Ammon's horn (tissue), 1 donor: ENCODE results near the gene TFCP2.

ENCODE experiments used
- DNase-seq: peaks from one replicate; pipeline ENCODE4 v3.0.0-alpha.2; 2016; ENCODE audit warnings: low spot score

The TFCP2 gene

GRCh38 chr12:51196547-51196946 is 23.6 kb upstream of the TFCP2 start:
- no peak for DNase-seq

GRCh38 chr12:51195841-51196240 is 22.9 kb upstream of the TFCP2 start:
- DNase-seq: no peak

- no peak for DNase-seq
Observed at GRCh38 chr12:51192284-51192671, 19.3 kb upstream of the TFCP2 start.

GRCh38 chr12:51191516-51192283 is 18.8 kb upstream of the TFCP2 start:
- no peak for DNase-seq

- no peak for DNase-seq
Observed at GRCh38 chr12:51190820-51191219, 17.9 kb upstream of the TFCP2 start.

GRCh38 chr12:51189790-51190355 is 16.9 kb upstream of the TFCP2 start:
- DNase-seq: no peak

GRCh38 chr12:51188359-51189051 is 15.6 kb upstream of the TFCP2 start:
- DNase-seq: no peak

GRCh38 chr12:51187370-51187987 is 14.5 kb upstream of the TFCP2 start:
- DNase-seq: no peak

GRCh38 chr12:51186465-51187085 is 13.6 kb upstream of the TFCP2 start:
- DNase-seq: no peak

- no peak for DNase-seq
Observed at GRCh38 chr12:51185171-51185717, 12.3 kb upstream of the TFCP2 start.

GRCh38 chr12:51183816-51184215 is 10.9 kb upstream of the TFCP2 start:
- DNase-seq: no peak

- no peak for DNase-seq
Observed at GRCh38 chr12:51183349-51183748, 10.4 kb upstream of the TFCP2 start.

- no peak for DNase-seq
Observed at GRCh38 chr12:51181558-51181957, 8.6 kb upstream of the TFCP2 start.

GRCh38 chr12:51177897-51178296 is 5.0 kb upstream of the TFCP2 start:
- no peak for DNase-seq

- no peak for DNase-seq
Observed at GRCh38 chr12:51174501-51174900, 1.6 kb upstream of the TFCP2 start.

- no peak for DNase-seq
Observed at GRCh38 chr12:51171884-51172514, 936 bp downstream of the TFCP2 start.

- no peak for DNase-seq
Observed at GRCh38 chr12:51163795-51164194, 9.1 kb downstream of the TFCP2 start.

GRCh38 chr12:51162217-51162616 is 10.7 kb downstream of the TFCP2 start:
- no peak for DNase-seq

GRCh38 chr12:51160814-51161459 is 12.0 kb downstream of the TFCP2 start:
- no peak for DNase-seq

GRCh38 chr12:51156245-51156765 is 16.6 kb downstream of the TFCP2 start:
- no peak for DNase-seq

GRCh38 chr12:51152953-51153352 is 20.0 kb downstream of the TFCP2 start:
- no peak for DNase-seq
